NB4 (cell line): ENCODE data around the gene TACC2.

Experiments used
- MYC ChIP-seq: IDR thresholded peaks from 2 replicates; pipeline ENCODE4 v1.6.1; 2011; ENCODE audit warnings: low read depth, low read length
- POLR2A ChIP-seq: IDR thresholded peaks from 2 replicates; pipeline ENCODE4 v1.6.1; 2011; ENCODE audit warnings: mild to moderate bottlenecking; ENCODE audit not compliant: insufficient read length; ENCODE audit errors: extremely low read depth
- TF ChIP-seq, protein P1 (sequence below): IDR thresholded peaks from one replicate; pipeline ENCODE4 v1.5.1; 2012; ENCODE audit warnings: low read depth, low read length
- TF ChIP-seq, protein P2 (sequence below): IDR thresholded peaks from 2 replicates; pipeline ENCODE4 v1.6.1; 2011; ENCODE audit warnings: low read depth, low read length

DNA sequence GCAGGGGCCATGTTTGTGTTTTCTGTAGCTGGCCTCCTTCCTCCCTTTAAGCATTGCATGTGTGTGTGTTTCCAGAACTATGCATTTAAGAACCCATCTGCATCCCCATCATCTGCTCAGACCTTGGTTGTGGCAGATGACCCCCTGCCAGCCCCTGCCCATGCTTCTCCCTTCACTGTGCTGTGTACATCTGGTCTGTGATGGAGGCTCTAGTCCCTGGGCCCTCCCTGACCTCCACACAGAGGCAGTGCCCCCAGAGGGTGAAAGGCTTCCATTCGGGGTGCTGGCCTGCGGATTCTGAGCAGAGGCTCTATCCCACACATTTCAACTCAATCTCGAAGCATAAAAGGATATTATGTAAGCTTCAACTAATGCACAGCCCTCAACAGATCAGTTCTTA, 89.4 kb downstream of the TACC2 start:
- TF ChIP-seq POLR2A: no peak
- TF ChIP-seq, protein P1, sequence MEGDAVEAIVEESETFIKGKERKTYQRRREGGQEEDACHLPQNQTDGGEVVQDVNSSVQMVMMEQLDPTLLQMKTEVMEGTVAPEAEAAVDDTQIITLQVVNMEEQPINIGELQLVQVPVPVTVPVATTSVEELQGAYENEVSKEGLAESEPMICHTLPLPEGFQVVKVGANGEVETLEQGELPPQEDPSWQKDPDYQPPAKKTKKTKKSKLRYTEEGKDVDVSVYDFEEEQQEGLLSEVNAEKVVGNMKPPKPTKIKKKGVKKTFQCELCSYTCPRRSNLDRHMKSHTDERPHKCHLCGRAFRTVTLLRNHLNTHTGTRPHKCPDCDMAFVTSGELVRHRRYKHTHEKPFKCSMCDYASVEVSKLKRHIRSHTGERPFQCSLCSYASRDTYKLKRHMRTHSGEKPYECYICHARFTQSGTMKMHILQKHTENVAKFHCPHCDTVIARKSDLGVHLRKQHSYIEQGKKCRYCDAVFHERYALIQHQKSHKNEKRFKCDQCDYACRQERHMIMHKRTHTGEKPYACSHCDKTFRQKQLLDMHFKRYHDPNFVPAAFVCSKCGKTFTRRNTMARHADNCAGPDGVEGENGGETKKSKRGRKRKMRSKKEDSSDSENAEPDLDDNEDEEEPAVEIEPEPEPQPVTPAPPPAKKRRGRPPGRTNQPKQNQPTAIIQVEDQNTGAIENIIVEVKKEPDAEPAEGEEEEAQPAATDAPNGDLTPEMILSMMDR: no peak
- TF ChIP-seq MYC: no peak
- TF ChIP-seq, protein P2, sequence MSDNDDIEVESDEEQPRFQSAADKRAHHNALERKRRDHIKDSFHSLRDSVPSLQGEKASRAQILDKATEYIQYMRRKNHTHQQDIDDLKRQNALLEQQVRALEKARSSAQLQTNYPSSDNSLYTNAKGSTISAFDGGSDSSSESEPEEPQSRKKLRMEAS: no peak
